Cerebellar nuclear complex (tissue), 1 donor: Measurements from ENCODE around the gene PRKAR1B.

Experiments
- DNase-seq, 2 experiments: peaks; one replicate each; lab custom pipeline; 2025; lab: John Stamatoyannopoulos, UW

Gene PRKAR1B

GRCh38 chr7:603152-603951, 123.7 kb downstream of the PRKAR1B start:
- no peak for DNase-seq

DNA sequence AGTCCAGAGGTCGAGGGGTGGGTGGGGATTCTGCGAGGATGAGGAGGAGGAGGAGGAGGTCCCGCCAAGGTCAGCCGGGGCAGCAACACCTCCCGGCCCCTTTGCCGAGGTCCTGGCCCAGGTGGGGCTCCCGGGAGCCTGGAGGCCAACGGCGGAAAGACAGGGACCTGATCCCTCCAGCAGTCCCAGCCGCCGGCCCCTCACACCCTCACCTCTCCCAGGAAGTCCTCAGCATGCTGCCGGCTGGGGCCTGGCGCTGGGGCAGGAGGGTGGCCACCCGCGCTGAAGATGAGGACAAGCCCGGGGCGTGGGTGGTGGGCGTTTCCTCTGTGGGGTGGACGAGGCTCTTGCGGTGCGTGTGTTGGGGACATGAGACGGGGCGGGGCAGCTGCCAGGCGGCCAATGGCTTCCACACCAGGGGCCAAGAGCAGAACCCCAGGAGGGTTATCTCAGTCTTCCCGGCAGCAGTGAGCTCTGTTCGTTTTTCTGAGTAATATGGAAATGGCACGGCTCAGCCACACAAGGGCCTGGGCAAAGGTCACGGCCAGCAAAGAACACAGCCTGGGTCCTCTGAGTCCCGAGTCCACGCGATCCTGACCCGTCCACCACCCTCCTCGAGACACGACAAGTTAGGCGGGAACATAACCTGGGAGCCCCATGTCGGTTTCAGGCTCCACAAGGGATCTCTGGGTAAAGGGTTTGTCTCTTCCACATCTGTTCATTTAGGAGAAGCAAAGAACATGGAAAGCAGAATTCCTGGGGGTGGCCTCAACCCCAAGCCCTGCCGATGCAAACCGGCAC, 124.5 kb downstream of the PRKAR1B start:
- DNase-seq = no peak

- no peak for DNase-seq
These were observed 125.3 kb downstream of the PRKAR1B start for GRCh38 chr7:601595-602340.

DNA sequence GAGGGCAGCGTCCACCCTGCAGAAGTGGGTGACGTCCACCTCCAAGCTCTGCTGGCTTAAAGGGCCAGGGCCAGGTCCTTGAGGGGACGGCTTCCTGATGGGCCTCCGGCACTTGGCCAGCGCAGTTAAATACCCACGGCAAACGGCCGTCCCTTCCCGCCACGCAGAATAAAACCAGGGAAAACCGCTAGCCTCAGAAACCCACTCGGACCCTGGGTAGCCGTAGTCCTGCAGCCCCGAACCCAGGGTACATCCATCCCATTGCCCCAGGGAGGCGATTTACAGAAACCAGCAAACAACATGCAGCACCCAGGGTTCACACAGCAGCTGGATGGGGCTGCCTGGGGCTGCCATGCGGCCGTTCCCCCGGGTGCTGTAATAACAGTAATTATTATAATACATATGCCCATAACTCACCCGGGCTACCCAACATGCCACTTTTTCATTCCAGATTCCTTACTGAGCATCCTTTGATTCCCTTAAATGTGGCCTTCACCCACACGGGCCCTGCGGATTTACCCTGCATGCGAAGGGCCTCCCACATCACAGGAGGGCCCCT, 126.0 kb downstream of the PRKAR1B start:
- no peak for DNase-seq

DNA sequence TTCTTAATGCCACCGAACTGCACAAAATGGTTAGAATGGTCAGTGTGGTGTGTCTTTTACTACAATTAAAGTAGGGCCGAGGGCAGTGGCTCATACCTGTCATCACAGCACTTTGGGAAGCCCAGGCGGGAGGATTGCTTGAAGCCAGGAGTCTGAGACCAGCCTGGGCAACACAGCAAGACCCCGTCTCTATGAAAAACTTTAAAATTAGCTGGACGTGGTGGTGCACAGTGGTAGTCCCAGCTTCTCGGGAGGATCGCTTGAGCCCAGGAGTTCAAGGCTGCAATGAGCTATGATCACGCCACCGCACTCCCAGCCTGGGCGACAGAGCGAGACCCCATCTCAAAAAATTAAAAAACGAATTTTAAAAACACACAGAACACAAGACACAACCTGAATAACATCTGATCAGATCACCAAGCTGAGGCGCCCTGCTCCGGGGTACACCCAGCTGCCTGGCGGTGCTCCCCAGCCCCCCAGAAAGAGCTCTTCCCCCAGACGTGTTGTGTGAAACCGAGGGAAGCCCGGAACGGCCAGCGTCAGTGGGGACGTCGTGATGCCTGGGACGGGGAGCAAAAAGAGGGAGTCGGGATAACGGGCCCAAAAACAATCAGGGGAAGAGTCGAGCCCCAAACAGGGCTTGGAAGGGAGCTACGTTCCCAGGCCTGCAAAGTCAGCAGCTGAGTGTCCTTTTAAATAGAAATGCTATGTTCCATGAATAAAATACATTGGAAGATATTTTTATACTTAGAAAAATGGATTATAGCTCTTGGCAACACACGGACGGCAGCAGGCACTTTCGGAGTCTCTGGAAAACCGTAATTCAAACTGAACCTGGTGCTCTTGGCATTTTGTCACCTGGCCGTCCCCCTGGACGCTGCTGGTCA, 126.7 kb downstream of the PRKAR1B start:
- no peak for DNase-seq

DNA sequence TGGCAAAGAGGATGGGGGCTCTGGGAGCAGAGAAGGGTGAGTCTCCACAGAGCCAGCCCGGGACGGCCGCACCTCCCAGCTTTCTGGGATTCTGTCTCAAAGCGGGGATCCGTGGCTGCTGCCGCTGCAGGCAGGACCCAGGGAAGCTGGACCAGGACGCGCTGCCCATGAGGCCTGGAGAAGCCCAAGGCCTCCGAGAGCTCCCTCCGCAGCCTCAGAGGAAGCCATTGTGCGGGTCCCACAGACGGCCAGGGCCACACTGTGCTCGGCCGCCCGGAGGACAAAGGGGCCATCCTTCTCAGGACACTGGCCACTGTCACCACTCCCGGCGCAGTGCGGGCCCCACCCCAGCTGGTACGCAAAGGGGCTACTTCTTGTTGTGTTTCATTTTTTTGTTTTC, 128.2 kb downstream of the PRKAR1B start:
- no peak for DNase-seq

- DNase-seq = no peak
These were observed 129.5 kb downstream of the PRKAR1B start for GRCh38 chr7:597348-598178.

GRCh38 chr7:596819-597182, 130.3 kb downstream of the PRKAR1B start:
- DNase-seq = no peak

DNA sequence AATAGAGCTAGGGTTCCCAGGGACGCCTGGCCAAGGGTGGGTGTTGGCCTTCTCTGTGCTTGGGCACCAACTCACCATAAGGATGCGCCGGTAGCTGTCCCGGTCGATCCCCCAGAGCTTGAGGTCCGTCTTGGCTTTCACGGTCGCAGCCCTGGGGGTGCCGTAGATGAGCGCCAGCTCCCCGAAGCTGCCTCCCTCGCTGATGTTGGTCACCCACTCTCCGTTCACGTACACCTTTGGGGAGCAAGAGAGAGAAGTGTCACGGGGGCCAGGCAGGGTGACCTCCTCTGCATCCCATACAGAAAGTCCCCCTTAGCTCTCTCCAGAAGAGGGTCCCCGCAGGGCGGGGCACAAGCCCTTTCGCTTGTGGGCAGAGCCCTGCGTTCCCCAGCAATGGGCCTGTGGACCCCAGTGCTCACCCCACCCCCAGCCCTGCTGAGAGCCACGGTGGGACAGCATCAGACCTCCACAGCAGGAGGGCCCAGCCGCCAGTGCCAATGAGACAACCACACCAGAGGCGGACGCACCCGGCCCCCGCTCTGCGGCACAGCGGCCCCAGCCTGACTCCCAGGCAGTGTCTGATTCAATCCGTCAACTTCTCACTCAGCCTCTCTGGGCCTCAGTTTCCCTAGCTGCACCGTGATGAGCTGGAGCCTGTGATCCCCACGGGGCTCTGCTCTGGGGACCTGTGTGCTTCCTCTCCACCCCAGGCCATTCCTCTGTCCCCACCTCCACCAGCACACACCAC, 130.8 kb downstream of the PRKAR1B start:
- no peak for DNase-seq

- no peak for DNase-seq
These were observed 131.5 kb downstream of the PRKAR1B start for GRCh38 chr7:595621-596010.

DNA sequence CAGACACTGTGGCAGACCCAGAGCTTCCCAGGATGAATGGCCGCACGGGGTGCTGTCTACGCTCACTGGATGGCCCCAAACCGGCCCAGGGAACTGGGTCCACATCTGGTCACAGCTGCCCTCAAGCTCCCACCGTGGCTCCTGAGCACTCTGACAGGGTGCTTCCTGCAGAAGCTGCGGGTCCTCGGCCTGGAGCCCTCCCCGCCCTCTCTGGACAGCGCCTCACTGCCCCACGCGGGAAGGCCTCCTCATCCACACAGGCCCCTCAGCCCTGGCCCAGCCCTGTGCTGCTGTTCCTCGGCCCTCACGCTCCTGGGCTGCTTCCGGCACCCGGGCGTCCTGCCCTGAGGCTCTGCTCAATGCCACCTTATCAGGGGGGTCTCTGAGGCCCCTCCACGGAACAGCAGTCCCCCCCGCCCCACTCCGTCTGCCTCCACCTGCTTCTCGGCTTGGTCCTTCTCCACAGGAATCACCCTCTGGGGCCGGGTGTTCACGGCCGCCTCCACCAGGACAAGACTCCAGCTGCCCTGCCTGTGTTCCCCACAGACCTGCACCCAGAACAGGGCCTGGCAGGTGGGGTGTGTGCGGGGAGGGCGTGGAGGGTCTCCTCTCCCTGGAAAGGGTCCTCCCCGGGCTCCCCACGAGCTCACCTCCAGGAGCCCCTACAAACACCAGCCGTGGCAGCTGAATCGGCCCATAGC, 132.0 kb downstream of the PRKAR1B start:
- DNase-seq = no peak

GRCh38 chr7:594212-594913, 132.7 kb downstream of the PRKAR1B start:
- DNase-seq = no peak

DNA sequence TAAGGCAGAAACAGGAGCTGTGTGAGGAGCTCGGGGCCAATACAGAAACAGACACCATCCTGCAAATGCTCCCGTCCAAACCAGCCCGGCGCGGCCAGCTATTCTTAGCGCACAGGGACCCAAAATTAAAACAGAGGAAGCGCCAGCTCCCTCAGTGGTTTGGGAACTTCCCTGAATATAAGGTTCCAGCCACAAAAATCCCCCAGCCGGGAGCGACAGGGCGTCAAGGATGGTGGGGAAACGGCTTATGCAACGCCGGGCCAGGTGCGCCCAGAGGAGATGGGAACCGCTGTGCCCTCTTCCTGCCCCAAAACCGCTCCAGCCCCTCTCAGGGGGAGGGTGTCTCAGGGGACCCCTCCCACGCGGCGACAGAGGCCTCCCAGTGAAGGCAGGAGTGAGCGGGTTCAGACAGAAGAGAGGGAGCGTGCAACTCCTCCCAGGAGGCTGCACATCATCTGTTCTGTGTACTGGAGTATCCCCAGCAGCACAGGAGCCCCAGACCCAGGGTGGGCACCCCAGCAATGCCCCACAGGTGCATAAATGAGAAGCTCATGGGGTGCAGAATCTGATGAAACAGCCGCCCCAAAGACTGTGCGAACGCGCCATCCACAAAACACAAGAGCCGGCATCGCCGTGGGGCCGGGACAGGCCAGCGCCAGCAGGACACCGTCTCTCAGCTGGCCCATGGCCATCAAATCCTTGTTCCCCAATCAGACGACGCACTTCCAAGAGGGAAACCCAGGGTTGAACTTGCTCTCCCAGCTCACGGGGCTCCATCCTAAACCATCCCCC, 133.6 kb downstream of the PRKAR1B start:
- DNase-seq = no peak

- DNase-seq = no peak
These were observed 135.0 kb downstream of the PRKAR1B start for GRCh38 chr7:591856-592628.

DNA sequence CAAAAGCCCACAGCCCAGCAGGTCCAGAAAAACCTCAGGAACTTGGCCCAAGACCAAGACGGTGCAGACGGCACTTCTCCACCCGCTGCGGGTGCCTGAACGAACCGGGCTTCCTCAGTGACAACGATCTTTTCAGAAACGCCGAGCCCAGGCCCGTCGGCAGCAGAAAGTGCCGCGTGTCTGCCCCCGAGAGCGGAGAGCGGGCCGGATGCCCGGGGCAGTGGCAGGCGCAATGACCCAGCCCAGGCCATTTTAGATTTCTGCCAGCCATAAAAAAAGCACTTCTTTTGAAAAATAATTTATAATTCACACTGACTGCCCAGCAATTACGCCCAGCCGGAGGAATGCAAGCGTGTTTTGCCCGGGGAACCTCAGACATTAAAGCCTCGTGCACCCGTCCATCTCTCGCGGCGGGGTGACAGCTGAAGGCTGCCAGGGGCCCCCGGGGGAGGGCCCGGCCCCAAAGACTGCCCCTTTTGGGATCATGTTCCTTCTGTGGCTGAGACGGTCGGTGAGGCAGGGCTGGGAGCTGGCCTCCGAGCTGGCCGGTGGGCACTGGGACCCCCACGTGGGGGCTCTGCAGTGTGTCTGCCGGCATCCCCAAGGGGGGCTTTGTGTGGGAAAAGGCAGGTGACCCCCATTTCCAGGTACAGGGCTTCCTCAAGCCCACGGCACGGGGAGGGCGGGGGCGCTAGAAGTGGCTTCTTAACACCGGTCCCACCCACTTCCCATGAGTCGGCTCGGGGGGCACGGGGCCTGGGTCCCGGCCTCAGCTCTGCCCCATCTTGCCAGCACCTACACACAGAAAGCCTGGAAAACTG, 136.1 kb downstream of the PRKAR1B start:
- no peak for DNase-seq
